A673 (cell line): ENCODE measurements around the gene MDM2. TPM values are rescaled to one million over a fixed set of nuclear protein-coding genes. Genes with fewer than 3 reads are reported as not detected.

ENCODE experiments used
- BruUV-seq: library from RNA; stranded (reverse); fragments of 400-500 nt; replicated peaks from 2 replicates; lab custom pipeline; 2021; lab: Mats Ljungman, UMichigan
- CTCF ChIA-PET: fragments of 300-600 bp; sonication (Branson Sonifier 250); formaldehyde crosslinking; loops from one replicate; lab custom pipeline; 2022; ENCODE audit warnings: antibody characterized with exemption; lab: Charles Lee
- POLR2A ChIA-PET: fragments of 300-600 bp; sonication (Branson Sonifier 250); formaldehyde crosslinking; loops from one replicate; lab custom pipeline; 2022; ENCODE audit warnings: antibody characterized with exemption; ENCODE audit not compliant: low non-redundant PET; lab: Charles Lee
- DNase-seq: peaks from one replicate; pipeline ENCODE4 v3.0.0-alpha.2; 2015; ENCODE audit warnings: low spot score
- H3K27ac ChIP-seq: fragments of 200-600 bp; sonication (generic); 2 replicates; pipeline ENCODE4 v1.5.1; 2016; ENCODE audit warnings: mixed run types, low read depth, mild to moderate bottlenecking, mixed read lengths, antibody characterized with exemption, low read length; ENCODE audit not compliant: poor library complexity, severe bottlenecking
- H3K27me3 ChIP-seq: fragments of 200-600 bp; sonication (generic); replicated peaks from 2 replicates; pipeline ENCODE4 v1.6.1; 2017; ENCODE audit warnings: mixed run types, low read depth, mild to moderate bottlenecking, mixed read lengths, antibody characterized with exemption, low read length; ENCODE audit not compliant: insufficient read depth, poor library complexity
- H3K36me3 ChIP-seq: fragments of 200-600 bp; sonication (generic); 2 replicates; pipeline ENCODE4 v1.6.1; 2016; ENCODE audit warnings: mixed run types, mild to moderate bottlenecking, mixed read lengths, antibody characterized with exemption, low read length; ENCODE audit not compliant: insufficient read depth, poor library complexity, severe bottlenecking
- H3K4me1 ChIP-seq: fragments of 200-600 bp; sonication (generic); 2 replicates; pipeline ENCODE4 v1.6.1; 2017; ENCODE audit warnings: mixed run types, mild to moderate bottlenecking, mixed read lengths, antibody characterized with exemption, low read length; ENCODE audit not compliant: insufficient read depth, poor library complexity, severe bottlenecking
- H3K4me3 ChIP-seq: fragments of 200-600 bp; sonication (generic); 2 replicates; pipeline ENCODE4 v1.5.1; 2016; ENCODE audit warnings: low read depth, mixed run types, mild to moderate bottlenecking, mixed read lengths, low read length; ENCODE audit not compliant: poor library complexity, severe bottlenecking
- H3K9me3 ChIP-seq: fragments of 200-600 bp; sonication (generic); 2 replicates; pipeline ENCODE4 v1.6.1; 2016; ENCODE audit warnings: mixed run types, low read depth, mild to moderate bottlenecking, mixed read lengths, antibody characterized with exemption, low read length; ENCODE audit not compliant: poor library complexity, severe bottlenecking
- EZH2 ChIP-seq: fragments of 200-600 bp; sonication (generic); IDR thresholded peaks from 2 replicates; pipeline ENCODE4 v1.6.1; 2017; ENCODE audit warnings: borderline replicate concordance, low read depth, mild to moderate bottlenecking, mixed read lengths, antibody characterized with exemption, low read length; ENCODE audit not compliant: poor library complexity, severe bottlenecking
- intact Hi-C: fragments of 100-400 bp; cut with micrococcal nuclease; formaldehyde crosslinking; loops from one replicate; pipeline ENCODE4 v1.10.0; 2022; ENCODE audit not compliant: unreplicated experiment
- total RNA-seq: library from RNA; stranded (reverse); gene quantifications from 2 replicates; pipeline ENCODE4 v1.2.3, GENCODE V29; 2021
- TF ChIP-seq, protein P1 (sequence below): fragments of 300-800, 200-600 bp; sonication (generic); conservative IDR thresholded peaks from 2 replicates; pipeline ENCODE4 v1.5.1; 2017; ENCODE audit warnings: low read depth, mild to moderate bottlenecking, antibody characterized with exemption, low read length, moderate library complexity, mixed read lengths

The MDM2 gene
- total RNA-seq, 1 experiment from 2014 or later, result 149 TPM

DNA sequence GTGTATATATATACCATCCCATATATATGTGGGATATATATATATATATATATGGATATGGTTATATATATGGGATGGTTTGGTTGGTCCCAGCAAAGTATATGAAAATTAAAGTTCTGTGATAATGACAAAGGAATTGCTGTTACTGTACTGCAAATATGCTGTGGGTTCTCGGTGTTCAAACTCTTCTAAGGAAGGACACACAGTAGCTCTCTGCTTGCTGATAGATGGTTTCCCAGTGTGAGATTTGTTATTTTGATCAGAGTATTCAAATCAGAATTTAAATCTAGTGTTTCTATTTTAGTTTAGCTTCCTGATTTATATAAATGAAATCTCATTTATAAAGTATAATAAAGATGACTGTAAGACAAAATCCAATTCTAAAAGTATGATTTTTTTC is 42.3 kb upstream of the MDM2 start:
- no peaks in the 10 kb centered on the region for H3K27me3 ChIP-seq
- POLR2A ChIA-PET, result no interaction called here
- peaks cover 3% of the 10 kb centered on the region for H3K36me3 ChIP-seq
- no peak for TF ChIP-seq EZH2
- TF ChIP-seq, protein P1, sequence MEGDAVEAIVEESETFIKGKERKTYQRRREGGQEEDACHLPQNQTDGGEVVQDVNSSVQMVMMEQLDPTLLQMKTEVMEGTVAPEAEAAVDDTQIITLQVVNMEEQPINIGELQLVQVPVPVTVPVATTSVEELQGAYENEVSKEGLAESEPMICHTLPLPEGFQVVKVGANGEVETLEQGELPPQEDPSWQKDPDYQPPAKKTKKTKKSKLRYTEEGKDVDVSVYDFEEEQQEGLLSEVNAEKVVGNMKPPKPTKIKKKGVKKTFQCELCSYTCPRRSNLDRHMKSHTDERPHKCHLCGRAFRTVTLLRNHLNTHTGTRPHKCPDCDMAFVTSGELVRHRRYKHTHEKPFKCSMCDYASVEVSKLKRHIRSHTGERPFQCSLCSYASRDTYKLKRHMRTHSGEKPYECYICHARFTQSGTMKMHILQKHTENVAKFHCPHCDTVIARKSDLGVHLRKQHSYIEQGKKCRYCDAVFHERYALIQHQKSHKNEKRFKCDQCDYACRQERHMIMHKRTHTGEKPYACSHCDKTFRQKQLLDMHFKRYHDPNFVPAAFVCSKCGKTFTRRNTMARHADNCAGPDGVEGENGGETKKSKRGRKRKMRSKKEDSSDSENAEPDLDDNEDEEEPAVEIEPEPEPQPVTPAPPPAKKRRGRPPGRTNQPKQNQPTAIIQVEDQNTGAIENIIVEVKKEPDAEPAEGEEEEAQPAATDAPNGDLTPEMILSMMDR, result no peak
- no peak overlapping the region for H3K27ac ChIP-seq
- no TSS peak for BruUV-seq
- intact Hi-C loops, result no loop called here
- DNase-seq, result no peak
- CTCF ChIA-PET, result no interaction called here
- H3K4me1 ChIP-seq, result no peaks in the 10 kb centered on the region
- no peak overlapping the region for H3K4me3 ChIP-seq
- H3K9me3 ChIP-seq, result no peaks in the 10 kb centered on the region

DNA sequence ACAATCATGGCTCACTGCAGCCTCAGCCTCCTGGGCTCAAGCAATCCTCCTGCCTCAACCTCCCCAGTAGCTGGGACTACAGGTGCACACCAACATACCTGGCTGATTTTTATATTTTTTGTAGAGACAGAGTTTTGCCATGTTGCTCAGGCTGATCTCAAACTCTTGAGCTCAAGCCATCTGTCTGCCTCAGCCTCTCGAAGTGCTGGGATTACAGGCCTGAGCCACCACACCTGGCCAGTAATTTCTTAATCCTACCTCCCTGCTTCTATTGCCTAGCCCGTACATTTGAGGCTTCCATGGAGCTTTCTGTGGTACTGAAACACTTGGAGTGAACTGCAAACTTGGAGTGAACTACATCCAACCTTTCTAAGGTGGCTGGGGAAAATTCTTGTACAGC is 41.3 kb upstream of the MDM2 start:
- H3K9me3 ChIP-seq, result no peaks in the 10 kb centered on the region
- BruUV-seq, result no TSS peak
- TF ChIP-seq, protein P1, result no peak
- ChIA-PET CTCF (interaction anchor here (0.7 kb wide), 1 partner anchor 361 kb away, joined by 8 read pairs; no protein-coding TSS in a partner anchor), POLR2A (interaction anchor here (0.6 kb wide), 1 partner anchor 112 kb away, joined by 4 read pairs; no protein-coding TSS in a partner anchor)
- intact Hi-C loops, result no loop called here
- no peak for DNase-seq
- H3K4me3 ChIP-seq, result no peak overlapping the region
- H3K4me1 ChIP-seq, result no peaks in the 10 kb centered on the region
- peaks cover under 1% of the 10 kb centered on the region for H3K36me3 ChIP-seq
- no peaks in the 10 kb centered on the region for H3K27me3 ChIP-seq
- no peak overlapping the region for H3K27ac ChIP-seq

DNA sequence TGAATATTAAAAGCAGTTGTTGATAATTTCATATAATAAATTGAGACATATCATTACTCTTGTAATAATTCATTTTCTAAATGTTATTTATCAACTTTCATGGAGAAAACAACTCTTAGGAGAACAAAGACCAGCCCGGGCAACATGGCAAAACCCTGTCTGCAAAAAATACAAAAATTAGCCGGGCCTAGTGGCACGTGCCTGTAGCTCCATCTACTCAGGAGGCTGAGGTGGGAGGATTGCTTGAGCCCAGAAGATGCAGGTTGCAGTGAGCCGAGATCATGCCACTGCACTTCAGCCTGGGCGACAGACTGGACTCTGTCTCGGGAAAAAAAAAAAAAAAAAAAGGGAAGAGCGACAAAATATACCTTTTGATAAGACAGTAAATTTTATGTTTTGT is 40.8 kb upstream of the MDM2 start:
- no peaks in the 10 kb centered on the region for H3K4me1 ChIP-seq
- intact Hi-C loops, result no loop called here
- no peak overlapping the region for H3K27ac ChIP-seq
- ChIA-PET POLR2A (no interaction called here), CTCF (interaction anchor here (0.7 kb wide), 1 partner anchor 361 kb away, joined by 8 read pairs; no protein-coding TSS in a partner anchor)
- no peaks in the 10 kb centered on the region for H3K27me3 ChIP-seq
- DNase-seq, result no peak
- no peaks in the 10 kb centered on the region for H3K9me3 ChIP-seq
- H3K36me3 ChIP-seq, result no peaks in the 10 kb centered on the region
- no TSS peak for BruUV-seq
- no peak overlapping the region for H3K4me3 ChIP-seq
- TF ChIP-seq EZH2, result no peak
- TF ChIP-seq, protein P1, result no peak
